ENCODE results near the gene POLN. TPM values are rescaled to one million over a fixed set of nuclear protein-coding genes. Genes with fewer than 3 reads are reported as not detected.

The POLN gene
- polyA plus RNA-seq, 3 donors: 0.08 to 0.33 (median 0.28) TPM

DNA sequence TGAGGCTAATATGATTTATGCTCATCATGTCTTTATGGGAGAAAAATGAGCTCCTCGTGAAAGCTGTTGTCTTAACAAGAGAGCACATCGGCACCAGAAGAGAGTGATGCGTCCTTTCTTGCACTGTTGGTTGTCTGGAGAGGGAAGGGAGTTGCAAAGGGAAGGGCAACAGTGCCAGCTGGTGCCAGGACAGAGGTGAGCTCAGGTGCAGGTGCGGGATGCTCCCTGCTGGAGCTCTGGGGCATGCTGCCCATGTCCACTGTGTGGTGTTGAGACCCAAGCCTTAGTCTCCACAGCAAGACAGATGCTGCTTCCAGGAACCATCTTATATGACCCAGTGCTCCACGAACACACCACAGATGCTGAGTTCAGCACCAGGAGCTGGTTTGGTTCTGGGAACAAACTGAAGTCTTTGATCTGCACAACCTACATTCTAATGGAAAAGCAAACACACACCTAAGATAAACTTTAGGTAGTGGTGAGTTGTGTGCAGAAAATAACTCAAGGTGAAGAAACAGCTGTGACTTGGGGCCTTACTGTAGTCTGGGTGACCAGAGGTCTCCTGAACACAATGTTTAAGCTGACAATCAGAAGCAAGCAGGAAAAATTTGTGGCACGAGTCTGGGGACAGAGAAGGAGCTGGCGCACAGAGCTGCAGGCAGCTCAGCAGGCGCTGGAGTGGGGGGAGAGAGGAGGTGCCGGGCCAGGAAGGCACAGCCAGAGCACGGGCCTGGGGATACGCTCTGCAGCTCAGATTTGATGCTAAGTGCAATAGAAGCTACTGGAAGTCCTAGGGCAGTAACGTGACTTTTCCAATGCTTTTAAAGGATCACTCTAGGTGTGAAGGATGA lies 73.2 kb downstream of the POLN start:
- no peaks in the 10 kb centered on the region for H3K36me3 ChIP-seq (replicated peaks in 1 of 2; ENCODE audit: control insufficient read depth in 1 of 2, insufficient read depth in 2 of 2, low read length in 2 of 2)
- no peak overlapping the region for H3K27ac ChIP-seq (ENCODE audit: low read depth in 1 of 2, low read length in 2 of 2)
- peaks cover 0 to 8% of the 10 kb centered on the region in 2 donors for H3K36me3 Mint-ChIP-seq
- no peaks in the 10 kb centered on the region for H3K79me2 ChIP-seq (ENCODE audit: insufficient read depth, low read length)
- no peaks in the 10 kb centered on the region for H3K9me3 ChIP-seq (replicated peaks in 1 of 2; ENCODE audit: control insufficient read depth in 1 of 2, insufficient read depth in 1 of 2, low read length in 2 of 2)
- H3K27me3 Mint-ChIP-seq (ENCODE audit: low read depth in 3 of 3): peaks cover 0 to 4% (median 0%) of the 10 kb centered on the region in 3 donors
- DNase-seq: no peak
- H4K20me1 ChIP-seq (ENCODE audit: insufficient read depth, low read length): no peaks in the 10 kb centered on the region
- intact Hi-C loops (cut with micrococcal nuclease): no loop called here
- no peak overlapping the region for H3K4me3 Mint-ChIP-seq
- no peaks in the 10 kb centered on the region for H3K9me3 Mint-ChIP-seq
- H3K4me3 ChIP-seq (replicated peaks in 1 of 3; ENCODE audit: low read depth in 2 of 3, low read length in 3 of 3): no peak overlapping the region
- TF ChIP-seq, protein P1, sequence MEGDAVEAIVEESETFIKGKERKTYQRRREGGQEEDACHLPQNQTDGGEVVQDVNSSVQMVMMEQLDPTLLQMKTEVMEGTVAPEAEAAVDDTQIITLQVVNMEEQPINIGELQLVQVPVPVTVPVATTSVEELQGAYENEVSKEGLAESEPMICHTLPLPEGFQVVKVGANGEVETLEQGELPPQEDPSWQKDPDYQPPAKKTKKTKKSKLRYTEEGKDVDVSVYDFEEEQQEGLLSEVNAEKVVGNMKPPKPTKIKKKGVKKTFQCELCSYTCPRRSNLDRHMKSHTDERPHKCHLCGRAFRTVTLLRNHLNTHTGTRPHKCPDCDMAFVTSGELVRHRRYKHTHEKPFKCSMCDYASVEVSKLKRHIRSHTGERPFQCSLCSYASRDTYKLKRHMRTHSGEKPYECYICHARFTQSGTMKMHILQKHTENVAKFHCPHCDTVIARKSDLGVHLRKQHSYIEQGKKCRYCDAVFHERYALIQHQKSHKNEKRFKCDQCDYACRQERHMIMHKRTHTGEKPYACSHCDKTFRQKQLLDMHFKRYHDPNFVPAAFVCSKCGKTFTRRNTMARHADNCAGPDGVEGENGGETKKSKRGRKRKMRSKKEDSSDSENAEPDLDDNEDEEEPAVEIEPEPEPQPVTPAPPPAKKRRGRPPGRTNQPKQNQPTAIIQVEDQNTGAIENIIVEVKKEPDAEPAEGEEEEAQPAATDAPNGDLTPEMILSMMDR (IDR thresholded peaks at IDR 0.05): no peak
- H3K27ac Mint-ChIP-seq: no peak overlapping the region
- H3K4me1 Mint-ChIP-seq: peaks cover 19% of the 10 kb centered on the region
- H3K9ac ChIP-seq (ENCODE audit: insufficient read depth, low read length, poor library complexity, severe bottlenecking): no peak overlapping the region
- peaks cover 9 to 15% of the 10 kb centered on the region in 2 donors for H3K4me1 ChIP-seq (ENCODE audit: control insufficient read depth in 1 of 2, insufficient read depth in 2 of 2, low read length in 2 of 2)
- WGBS (ENCODE audit: insufficient coverage): 94% methylated on average over 12 of the region's 12 CpGs
- H3K27me3 ChIP-seq (ENCODE audit: control insufficient read depth in 2 of 2, insufficient read depth in 2 of 2, low read length in 2 of 2): no peaks in the 10 kb centered on the region
- H3K4me2 ChIP-seq (replicated peaks; ENCODE audit: extremely low read depth, low read length, poor library complexity, severe bottlenecking): no peak overlapping the region
- no peak overlapping the region for H2AFZ ChIP-seq (ENCODE audit: insufficient read depth, low read depth, low read length, poor library complexity, severe bottlenecking)

DNA sequence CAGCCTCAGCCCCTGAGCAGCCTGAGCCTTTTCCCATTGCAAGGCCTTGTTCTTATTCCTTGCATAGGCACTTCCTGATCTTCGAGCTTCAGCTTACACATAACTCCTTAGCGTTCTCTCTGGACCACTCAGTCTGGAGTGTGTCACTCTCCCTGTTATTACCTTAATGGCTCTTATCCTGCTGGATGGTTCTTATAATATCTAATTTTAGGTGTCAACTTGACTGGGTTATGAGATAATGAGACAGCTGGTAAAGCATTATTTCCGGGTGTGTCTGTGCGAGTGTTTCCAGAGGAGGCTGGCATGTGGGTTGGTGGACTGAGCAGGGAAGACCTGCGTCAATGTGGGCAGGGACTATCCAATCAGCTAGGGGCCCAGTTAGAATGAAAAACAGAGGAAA lies 75.7 kb downstream of the POLN start:
- H3K27ac Mint-ChIP-seq: peak overlapping the region in 1 of 7 donors; percentile 41
- H2AFZ ChIP-seq (ENCODE audit: insufficient read depth, low read depth, low read length, poor library complexity, severe bottlenecking): no peak overlapping the region
- no peak for DNase-seq
- H3K79me2 ChIP-seq (ENCODE audit: insufficient read depth, low read length): no peaks in the 10 kb centered on the region
- H3K4me2 ChIP-seq (replicated peaks; ENCODE audit: extremely low read depth, low read length, poor library complexity, severe bottlenecking): no peak overlapping the region
- TF ChIP-seq, protein P1 (IDR thresholded peaks at IDR 0.05): no peak
- peaks cover 0 to 8% of the 10 kb centered on the region in 2 donors for H3K36me3 Mint-ChIP-seq
- H3K4me3 Mint-ChIP-seq: no peak overlapping the region
- no peak overlapping the region for H3K27ac ChIP-seq (ENCODE audit: low read depth in 1 of 2, low read length in 2 of 2)
- intact Hi-C loops (cut with micrococcal nuclease): no loop called here
- no peak overlapping the region for H3K9ac ChIP-seq (ENCODE audit: insufficient read depth, low read length, poor library complexity, severe bottlenecking)
- WGBS (ENCODE audit: insufficient coverage): 100% methylated on average over 2 of the region's 5 CpGs
- H3K9me3 ChIP-seq (replicated peaks in 1 of 2; ENCODE audit: control insufficient read depth in 1 of 2, insufficient read depth in 1 of 2, low read length in 2 of 2): no peaks in the 10 kb centered on the region
- H3K4me3 ChIP-seq (replicated peaks in 1 of 3; ENCODE audit: low read depth in 2 of 3, low read length in 3 of 3): no peak overlapping the region
- H3K9me3 Mint-ChIP-seq: no peaks in the 10 kb centered on the region
- H3K4me1 Mint-ChIP-seq: peaks cover 6% of the 10 kb centered on the region
- H3K4me1 ChIP-seq (ENCODE audit: control insufficient read depth in 1 of 2, insufficient read depth in 2 of 2, low read length in 2 of 2): peaks cover 0 to 6% of the 10 kb centered on the region in 2 donors
- H4K20me1 ChIP-seq (ENCODE audit: insufficient read depth, low read length): no peaks in the 10 kb centered on the region
- H3K36me3 ChIP-seq (replicated peaks in 1 of 2; ENCODE audit: control insufficient read depth in 1 of 2, insufficient read depth in 2 of 2, low read length in 2 of 2): no peaks in the 10 kb centered on the region
- H3K27me3 ChIP-seq (ENCODE audit: control insufficient read depth in 2 of 2, insufficient read depth in 2 of 2, low read length in 2 of 2): no peaks in the 10 kb centered on the region
- peaks cover 0 to 4% (median 2%) of the 10 kb centered on the region in 3 donors for H3K27me3 Mint-ChIP-seq (ENCODE audit: low read depth in 3 of 3)

All from CD14-positive monocyte (primary cell).